H1 (cell line): ENCODE data around the gene ITGB7. TPM values are rescaled to one million over a fixed set of nuclear protein-coding genes. Genes with fewer than 3 reads are reported as not detected.
"Not testable (repeated sequence)": the region's sequence is repeated elsewhere in the genome, so short reads cannot be mapped to it uniquely, and the experiment has no call there.

ENCODE experiments used
- CTCF ChIA-PET: fragments of 300-600 bp; sonication (Branson Sonifier 250); formaldehyde crosslinking; loops from one replicate; lab custom pipeline; 2021; ENCODE audit not compliant: partially characterized antibody; lab: Charles Lee
- POLR2A ChIA-PET: fragments of 300-600 bp; sonication (Branson Sonifier 250); formaldehyde crosslinking; loops from one replicate; lab custom pipeline; 2021; ENCODE audit warnings: inconsistent platforms; ENCODE audit not compliant: partially characterized antibody; lab: Charles Lee
- DNase-seq, 2 experiments: peaks; one replicate each; pipeline versions ENCODE4 v3.0.0 to v3.0.0-alpha.2; 2010 to 2022; ENCODE audit warnings: low spot score in 2 of 2, low read depth in 1 of 2, mixed read lengths in 1 of 2
- FAIRE-seq: peaks from 2 replicates; lab custom pipeline; 2011; peaks lifted over from hg19 to GRCh38; lab: Jason Lieb, UNC
- H2AFZ ChIP-seq: 2 replicates; pipeline ENCODE4 v1.8.1; 2012; ENCODE audit warnings: low read length, inconsistent platforms
- H2AK5ac ChIP-seq: 2 replicates; pipeline ENCODE4 v1.6.1; 2013; ENCODE audit warnings: low read depth, low read length
- H2BK120ac ChIP-seq: replicated peaks from 2 replicates; pipeline ENCODE3; 2013; ENCODE audit warnings: low read depth, low read length, inconsistent platforms
- H2BK12ac ChIP-seq: 2 replicates; pipeline ENCODE4 v1.6.1; 2013; ENCODE audit warnings: low read depth, low read length
- H2BK15ac ChIP-seq: 2 replicates; pipeline ENCODE4 v1.6.1; 2013; ENCODE audit warnings: low read length
- H2BK20ac ChIP-seq: 2 replicates; pipeline ENCODE4 v1.6.1; 2013; ENCODE audit warnings: low read length
- H2BK5ac ChIP-seq: 2 replicates; pipeline ENCODE4 v1.6.1; 2013; ENCODE audit warnings: low read depth, low read length
- H3K14ac ChIP-seq: 2 replicates; pipeline ENCODE4 v1.6.1; 2013; ENCODE audit warnings: inconsistent platforms; ENCODE audit not compliant: insufficient read length
- H3K18ac ChIP-seq: 2 replicates; pipeline ENCODE4 v1.6.1; 2013; ENCODE audit warnings: low read length; ENCODE audit errors: extremely low read depth
- H3K23ac ChIP-seq: 2 replicates; pipeline ENCODE4 v1.6.1; 2013; ENCODE audit warnings: inconsistent platforms; ENCODE audit not compliant: insufficient read length
- H3K23me2 ChIP-seq: 2 replicates; pipeline ENCODE4 v1.6.1; 2013; ENCODE audit warnings: low read depth, low read length
- H3K27ac ChIP-seq: 2 replicates; pipeline ENCODE4 v1.6.1; 2011; ENCODE audit warnings: low read depth, low read length, inconsistent platforms
- H3K27me3 ChIP-seq, 4 experiments: replicated peaks in 1 of 4; 1 replicate in 1 of 4; 2 replicates in 3 of 4; pipeline versions ENCODE4 v1.6.1 to v1.8.1; 2011 to 2013; ENCODE audit warnings: low read length in 3 of 4, mild to moderate bottlenecking in 3 of 4, inconsistent platforms in 2 of 4, mixed read lengths in 2 of 4, moderate library complexity in 1 of 4; ENCODE audit not compliant: control insufficient read depth in 3 of 4, insufficient read depth in 3 of 4; ENCODE audit errors: extremely low read depth in 1 of 4
- H3K36me3 ChIP-seq, 4 experiments: 2 replicates each; pipeline versions ENCODE4 v1.6.1 to v1.8.1; 2011 to 2013; ENCODE audit warnings: mild to moderate bottlenecking in 4 of 4, low read length in 3 of 4, moderate library complexity in 2 of 4, control low read depth in 1 of 4, inconsistent platforms in 1 of 4; ENCODE audit not compliant: insufficient read depth in 4 of 4, control insufficient read depth in 2 of 4
- H3K4ac ChIP-seq: replicated peaks from 2 replicates; pipeline ENCODE3; 2013; ENCODE audit warnings: low read length, low read depth, mixed read lengths, inconsistent platforms; ENCODE audit not compliant: insufficient read length
- H3K4me1 ChIP-seq, 4 experiments: replicated peaks in 1 of 4; 1 replicate in 1 of 4; 2 replicates in 3 of 4; pipeline versions ENCODE4 v1.6.1 to v1.8.1; 2011 to 2013; ENCODE audit warnings: low read length in 3 of 4, inconsistent platforms in 2 of 4, mixed read lengths in 1 of 4; ENCODE audit not compliant: insufficient read depth in 4 of 4, control insufficient read depth in 3 of 4
- H3K4me2 ChIP-seq, 2 experiments: 2 replicates each; pipeline versions ENCODE4 v1.6.1 to v1.8.1; 2011 to 2013; ENCODE audit warnings: low read depth in 2 of 2, low read length in 2 of 2, control low read depth in 1 of 2, inconsistent platforms in 1 of 2, mild to moderate bottlenecking in 1 of 2; ENCODE audit not compliant: insufficient read depth in 1 of 2
- H3K4me3 ChIP-seq, 4 experiments: fragments of 200-600, 300-600 bp in 1 of 4; sonication (generic), shearing (Covaris generic), sonication (Bioruptor Twin) in 1 of 4; 2 replicates each; pipeline versions ENCODE4 v1.5.1 to v1.8.1; 2011 to 2016; ENCODE audit warnings: low read length in 4 of 4, low read depth in 3 of 4, control low read depth in 2 of 4, inconsistent platforms in 2 of 4, mild to moderate bottlenecking in 2 of 4, mixed read lengths in 1 of 4, moderate library complexity in 1 of 4; ENCODE audit not compliant: insufficient read depth in 2 of 4; ENCODE audit errors: extremely low read depth in 1 of 4
- H3K56ac ChIP-seq: replicated peaks from 2 replicates; pipeline ENCODE3; 2013; ENCODE audit warnings: low read depth, mild to moderate bottlenecking, mixed read lengths, low read length, inconsistent platforms; ENCODE audit not compliant: insufficient read length
- H3K79me1 ChIP-seq: 2 replicates; pipeline ENCODE4 v1.6.1; 2013; ENCODE audit warnings: low read depth, low read length, control low read depth
- H3K79me2 ChIP-seq, 2 experiments: 2 replicates each; pipeline versions ENCODE4 v1.6.1 to v1.8.1; 2012 to 2013; ENCODE audit warnings: low read length in 2 of 2, mild to moderate bottlenecking in 2 of 2, inconsistent platforms in 1 of 2; ENCODE audit not compliant: insufficient read depth in 2 of 2, control insufficient read depth in 1 of 2
- H3K9ac ChIP-seq, 4 experiments: replicated peaks in 1 of 4; 1 replicate in 1 of 4; 2 replicates in 3 of 4; pipeline versions ENCODE4 v1.6.1 to v1.8.1; 2011 to 2013; ENCODE audit warnings: low read depth in 3 of 4, low read length in 3 of 4, control low read depth in 2 of 4, mild to moderate bottlenecking in 2 of 4, moderate library complexity in 2 of 4, inconsistent platforms in 1 of 4; ENCODE audit errors: extremely low read depth in 1 of 4
- H3K9me3 ChIP-seq, 2 experiments: 2 replicates each; pipeline versions ENCODE4 v1.6.1 to v1.8.1; 2012 to 2013; ENCODE audit warnings: mild to moderate bottlenecking in 2 of 2, moderate library complexity in 2 of 2, control low read depth in 1 of 2, inconsistent platforms in 1 of 2, low read depth in 1 of 2, low read length in 1 of 2, mixed read lengths in 1 of 2; ENCODE audit not compliant: insufficient read depth in 2 of 2
- H4K20me1 ChIP-seq, 2 experiments: replicated peaks in 1 of 2; 2 replicates each; pipeline versions ENCODE3 to v1.8.1; 2011 to 2013; ENCODE audit warnings: inconsistent platforms in 2 of 2, low read length in 2 of 2, mild to moderate bottlenecking in 1 of 2; ENCODE audit not compliant: insufficient read depth in 2 of 2, control insufficient read depth in 1 of 2
- H4K5ac ChIP-seq: 2 replicates; pipeline ENCODE4 v1.6.1; 2013; ENCODE audit warnings: low read length, low read depth, mixed read lengths, inconsistent platforms; ENCODE audit not compliant: insufficient read length
- H4K8ac ChIP-seq: 2 replicates; pipeline ENCODE4 v1.8.0; 2013; ENCODE audit warnings: mild to moderate bottlenecking, moderate library complexity, low read length, inconsistent platforms; ENCODE audit not compliant: insufficient read depth; ENCODE audit errors: extremely low read depth
- H4K91ac ChIP-seq: replicated peaks from 2 replicates; pipeline ENCODE3; 2013; ENCODE audit warnings: low read length, mixed read lengths, inconsistent platforms; ENCODE audit not compliant: insufficient read length
- WGBS, 2 experiments: shearing (Covaris generic) in 1 of 2; methylation state at CpG; one replicate each; pipeline versions ENCODE4 v1.1.6 to v1.1.7; 2013 to 2015; ENCODE audit warnings: low lambda C conversion rate in 2 of 2, mixed read lengths in 2 of 2, inconsistent platforms in 1 of 2, low coverage in 1 of 2, missing lambda C conversion rate in 1 of 2; ENCODE audit not compliant: insufficient replicate concordance in 2 of 2, insufficient coverage in 1 of 2, insufficient read length in 1 of 2; ENCODE audit errors: extremely low coverage in 1 of 2, missing lambda C conversion rate in 1 of 2; 5-methylcytosine and 5-hydroxymethylcytosine counted together
- polyA plus RNA-seq, 7 experiments: library from polyadenylated mRNA; depleted of rRNA in 3 of 7; stranded (reverse) in 5 of 7; unstranded in 2 of 7; fragments of >200 nt in 5 of 7; fragments of 200-250 nt in 2 of 7; gene quantifications; 1 replicate in 5 of 7; 2 replicates in 1 of 7; 4 replicates in 1 of 7; pipeline versions ENCODE4 v1.2.1 to v1.2.3, GENCODE V29; 2011 to 2013; ENCODE audit warnings: missing spikeins in 2 of 7, mixed read lengths in 2 of 7
- total RNA-seq: library from RNA; stranded (reverse); fragmentation: NEBNext Ultra II Directional; extraction: Animal tissue kit (Norgen Biotek cat#: 25700); gene quantifications from 2 replicates; pipeline ENCODE4 v1.2.1, GENCODE V29; 2021

The ITGB7 gene
- total and polyA plus RNA-seq, 2 of the 8 experiments (the other 6 are each of a cell fraction or from before 2014, with no cell fraction given) = 0.35 to 0.54 TPM

- POLR2A ChIA-PET, H4K20me1 ChIP-seq, H3K4me3 ChIP-seq, H2BK5ac ChIP-seq, DNase-seq, H2BK20ac ChIP-seq, H3K79me1 ChIP-seq, H2AK5ac ChIP-seq, H3K9ac ChIP-seq, H2BK120ac ChIP-seq, H3K4ac ChIP-seq, H4K91ac ChIP-seq, H4K8ac ChIP-seq, H3K18ac ChIP-seq, H3K9me3 ChIP-seq, H3K23me2 ChIP-seq, H3K4me2 ChIP-seq, H4K5ac ChIP-seq, H3K23ac ChIP-seq, H3K56ac ChIP-seq, H3K27ac ChIP-seq, H3K14ac ChIP-seq, H2BK12ac ChIP-seq, H2AFZ ChIP-seq, H2BK15ac ChIP-seq, FAIRE-seq: not testable (repeated sequence)
- 92% methylated on average over 14 of the region's 14 CpGs; no CpG with 5 or more reads in 1 of the 2 experiments for whole genome bisulfite sequencing, 2 experiments
- peaks cover 2 to 11% (median 7%) of the 10 kb centered on the region in 4 experiments; a peak in 6 of 7 replicates for H3K4me1 ChIP-seq
- CTCF ChIA-PET = interaction anchor here (0.7 to 5.2 kb wide), 4 partner anchors 13 to 116 kb away, joined by 4 to 44 read pairs (median 24); no protein-coding TSS in a partner anchor
- H3K36me3 ChIP-seq = peaks cover 5 to 16% (median 10%) of the 10 kb centered on the region in 4 experiments; a peak in 7 of 8 replicates
- H3K79me2 ChIP-seq = peaks cover 0 to 11% of the 10 kb centered on the region in 2 experiments; a peak in 2 of 4 replicates
- peaks cover 8 to 49% (median 30%) of the 10 kb centered on the region in 4 experiments for H3K27me3 ChIP-seq
These were observed 28.2 kb downstream of the ITGB7 start for GRCh38 chr12:53178803-53179202.

- H2BK20ac ChIP-seq, H3K4me2 ChIP-seq, H2AFZ ChIP-seq, H3K18ac ChIP-seq, FAIRE-seq, H3K9ac ChIP-seq, H4K91ac ChIP-seq, H3K56ac ChIP-seq, H3K36me3 ChIP-seq, POLR2A ChIA-PET, H3K4me3 ChIP-seq, H3K9me3 ChIP-seq, H4K20me1 ChIP-seq, H2BK12ac ChIP-seq, H3K4ac ChIP-seq, H2BK15ac ChIP-seq, H4K5ac ChIP-seq, H2AK5ac ChIP-seq, H3K79me1 ChIP-seq, H4K8ac ChIP-seq, H2BK120ac ChIP-seq, H3K79me2 ChIP-seq, H3K23me2 ChIP-seq, DNase-seq, H3K23ac ChIP-seq, H3K27ac ChIP-seq, H2BK5ac ChIP-seq, H3K14ac ChIP-seq: not testable (repeated sequence)
- CTCF ChIA-PET = interaction anchor here (0.7 to 3.9 kb wide), 5 partner anchors 17 to 66 kb away, joined by 3 to 21 read pairs (median 4); no protein-coding TSS in a partner anchor
- H3K4me1 ChIP-seq = peaks cover 2 to 11% (median 7%) of the 10 kb centered on the region in 4 experiments; a peak in 6 of 7 replicates
- 87% methylated on average over 6 of the region's 6 CpGs; no CpG with 5 or more reads in 1 of the 2 experiments for WGBS, 2 experiments
- peaks cover 14 to 62% (median 43%) of the 10 kb centered on the region in 4 experiments for H3K27me3 ChIP-seq
These were observed 29.6 kb downstream of the ITGB7 start for GRCh38 chr12:53177447-53177846.
